Measurements from ENCODE around the gene CELF4.

Gene CELF4

DNA sequence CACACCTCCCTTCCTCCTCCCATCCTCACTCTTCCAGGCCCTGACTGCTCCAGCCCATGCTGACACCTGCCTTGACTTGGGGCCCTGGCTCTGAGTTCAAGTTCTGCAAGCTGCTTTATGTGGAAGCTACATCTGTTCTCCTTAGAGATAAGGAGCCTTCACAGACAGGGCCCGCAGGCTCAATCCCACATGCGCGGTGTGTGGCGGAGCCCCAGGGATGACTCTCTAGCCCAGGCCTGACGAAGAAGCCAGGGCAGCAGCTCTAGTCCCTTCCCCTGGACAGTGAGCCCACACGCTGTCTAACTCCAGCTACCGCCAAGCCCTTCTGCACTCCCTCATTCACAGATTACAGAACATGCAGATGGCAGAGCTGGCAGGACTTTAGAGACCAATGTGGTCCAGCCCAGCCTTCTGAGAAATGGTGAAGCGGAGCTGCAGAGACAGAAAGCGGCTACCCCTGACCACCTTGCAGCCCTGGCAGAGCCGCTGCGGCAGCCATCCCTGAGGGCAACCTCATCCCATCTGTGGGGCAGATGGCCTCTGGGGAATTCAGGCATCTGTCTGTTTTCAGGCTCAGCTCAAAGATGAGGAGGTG lies 304.3 kb downstream of the CELF4 start:
- H3F3A ChIP-seq (ENCODE audit: control insufficient read depth, insufficient read depth): no peaks in the 10 kb centered on the region
- H3K9me2 ChIP-seq (replicated peaks; ENCODE audit: control insufficient read depth, low read length): no peaks in the 10 kb centered on the region
- no peaks in the 10 kb centered on the region for H3K36me3 ChIP-seq (ENCODE audit: control insufficient read depth, low read length)
- no peaks in the 10 kb centered on the region for H4K20me1 ChIP-seq (ENCODE audit: control insufficient read depth, insufficient read depth, low read depth, low read length)
- H3K79me2 ChIP-seq (ENCODE audit: control insufficient read depth, low read length): no peaks in the 10 kb centered on the region
- H3K27me3 ChIP-seq (ENCODE audit: control insufficient read depth, low read length): peaks cover 7% of the 10 kb centered on the region; the same call in 1 of the 2 replicates
- H3K4me3 ChIP-seq (ENCODE audit: low read length): no peak overlapping the region
- no peaks in the 10 kb centered on the region for H3K4me1 ChIP-seq (ENCODE audit: control insufficient read depth, low read length)
- TF ChIP-seq, protein P1, sequence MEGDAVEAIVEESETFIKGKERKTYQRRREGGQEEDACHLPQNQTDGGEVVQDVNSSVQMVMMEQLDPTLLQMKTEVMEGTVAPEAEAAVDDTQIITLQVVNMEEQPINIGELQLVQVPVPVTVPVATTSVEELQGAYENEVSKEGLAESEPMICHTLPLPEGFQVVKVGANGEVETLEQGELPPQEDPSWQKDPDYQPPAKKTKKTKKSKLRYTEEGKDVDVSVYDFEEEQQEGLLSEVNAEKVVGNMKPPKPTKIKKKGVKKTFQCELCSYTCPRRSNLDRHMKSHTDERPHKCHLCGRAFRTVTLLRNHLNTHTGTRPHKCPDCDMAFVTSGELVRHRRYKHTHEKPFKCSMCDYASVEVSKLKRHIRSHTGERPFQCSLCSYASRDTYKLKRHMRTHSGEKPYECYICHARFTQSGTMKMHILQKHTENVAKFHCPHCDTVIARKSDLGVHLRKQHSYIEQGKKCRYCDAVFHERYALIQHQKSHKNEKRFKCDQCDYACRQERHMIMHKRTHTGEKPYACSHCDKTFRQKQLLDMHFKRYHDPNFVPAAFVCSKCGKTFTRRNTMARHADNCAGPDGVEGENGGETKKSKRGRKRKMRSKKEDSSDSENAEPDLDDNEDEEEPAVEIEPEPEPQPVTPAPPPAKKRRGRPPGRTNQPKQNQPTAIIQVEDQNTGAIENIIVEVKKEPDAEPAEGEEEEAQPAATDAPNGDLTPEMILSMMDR (IDR thresholded peaks at IDR 0.05; ENCODE audit: low read depth, low read length, poor library complexity, severe bottlenecking): no peak
- no peak for TF ChIP-seq EZH2phosphoT487 (IDR thresholded peaks at IDR 0.05; ENCODE audit: borderline replicate concordance, low read length)
- H3K9me3 ChIP-seq (ENCODE audit: control insufficient read depth, insufficient read depth, low read length): no peaks in the 10 kb centered on the region
- H3K27ac ChIP-seq (ENCODE audit: low read depth, low read length): no peak overlapping the region
- H3K4me2 ChIP-seq (ENCODE audit: low read length): no peak overlapping the region

- peaks cover 10% of the 10 kb centered on the region for H3K27me3 ChIP-seq (ENCODE audit: control insufficient read depth, low read length)
- no peak for TF ChIP-seq EZH2phosphoT487 (IDR thresholded peaks at IDR 0.05; ENCODE audit: borderline replicate concordance, low read length)
- TF ChIP-seq, protein P1 (IDR thresholded peaks at IDR 0.05; ENCODE audit: low read depth, low read length, poor library complexity, severe bottlenecking): no peak
- no peaks in the 10 kb centered on the region for H3K9me2 ChIP-seq (replicated peaks; ENCODE audit: control insufficient read depth, low read length)
- no peaks in the 10 kb centered on the region for H4K20me1 ChIP-seq (ENCODE audit: control insufficient read depth, insufficient read depth, low read depth, low read length)
- no peaks in the 10 kb centered on the region for H3K9me3 ChIP-seq (ENCODE audit: control insufficient read depth, insufficient read depth, low read length)
- no peak overlapping the region for H3K4me2 ChIP-seq (ENCODE audit: low read length)
- H3K79me2 ChIP-seq (ENCODE audit: control insufficient read depth, low read length): no peaks in the 10 kb centered on the region
- H3F3A ChIP-seq (ENCODE audit: control insufficient read depth, insufficient read depth): no peaks in the 10 kb centered on the region
- H3K4me3 ChIP-seq (ENCODE audit: low read length): no peak overlapping the region
- H3K36me3 ChIP-seq (ENCODE audit: control insufficient read depth, low read length): no peaks in the 10 kb centered on the region
- no peak overlapping the region for H3K27ac ChIP-seq (ENCODE audit: low read depth, low read length)
- no peaks in the 10 kb centered on the region for H3K4me1 ChIP-seq (ENCODE audit: control insufficient read depth, low read length)
These were observed 305.1 kb downstream of the CELF4 start for GRCh38 chr18:37260367-37261093.

DNA sequence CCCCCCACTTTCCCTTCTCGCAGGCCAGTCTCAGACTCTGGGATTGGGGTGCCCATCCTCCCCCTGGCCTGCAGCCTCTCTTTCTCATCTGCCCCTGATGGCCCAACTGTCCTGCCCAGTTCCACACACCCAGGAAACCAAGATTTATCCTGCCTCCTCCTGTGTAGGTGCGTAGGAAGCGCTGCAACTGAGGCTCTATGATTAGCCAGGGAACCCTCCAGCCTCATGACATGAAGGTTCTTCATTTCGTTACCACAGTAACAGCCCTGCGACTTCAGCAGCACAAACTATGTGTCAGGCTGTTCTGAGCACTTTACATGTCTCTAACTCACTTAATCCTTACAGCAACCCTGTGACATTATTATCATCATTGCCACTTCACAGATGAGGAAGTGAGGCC lies 305.9 kb downstream of the CELF4 start:
- H3K36me3 ChIP-seq (ENCODE audit: control insufficient read depth, low read length): no peaks in the 10 kb centered on the region
- no peaks in the 10 kb centered on the region for H4K20me1 ChIP-seq (ENCODE audit: control insufficient read depth, insufficient read depth, low read depth, low read length)
- H3K9me3 ChIP-seq (ENCODE audit: control insufficient read depth, insufficient read depth, low read length): no peaks in the 10 kb centered on the region
- H3K4me2 ChIP-seq (ENCODE audit: low read length): no peak overlapping the region
- no peak for TF ChIP-seq EZH2phosphoT487 (IDR thresholded peaks at IDR 0.05; ENCODE audit: borderline replicate concordance, low read length)
- TF ChIP-seq, protein P1 (IDR thresholded peaks at IDR 0.05; ENCODE audit: low read depth, low read length, poor library complexity, severe bottlenecking): no peak
- H3K27ac ChIP-seq (ENCODE audit: low read depth, low read length): no peak overlapping the region
- H3K27me3 ChIP-seq (ENCODE audit: control insufficient read depth, low read length): peaks cover 14% of the 10 kb centered on the region
- no peaks in the 10 kb centered on the region for H3F3A ChIP-seq (ENCODE audit: control insufficient read depth, insufficient read depth)
- H3K4me3 ChIP-seq (ENCODE audit: low read length): no peak overlapping the region
- H3K4me1 ChIP-seq (ENCODE audit: control insufficient read depth, low read length): no peaks in the 10 kb centered on the region
- H3K79me2 ChIP-seq (ENCODE audit: control insufficient read depth, low read length): no peaks in the 10 kb centered on the region
- no peaks in the 10 kb centered on the region for H3K9me2 ChIP-seq (replicated peaks; ENCODE audit: control insufficient read depth, low read length)
